Ovary (tissue), 9 donors: Measurements from ENCODE around the gene SLC9A6. TPM values are rescaled to one million over a fixed set of nuclear protein-coding genes. Genes with fewer than 3 reads are reported as not detected.

Experiments used
- DNase-seq, 5 donors: peaks; one replicate each; pipeline ENCODE4 v3.0.0-alpha.2; 2019 to 2020
- H3K27ac ChIP-seq, 2 donors: fragments of 200-600 bp; one replicate each; pipeline versions ENCODE4 v1.5.1 to v1.8.0; 2019 to 2022
- H3K27me3 ChIP-seq: fragments of 200-600 bp; one replicate; pipeline ENCODE4 v1.8.0; 2022
- H3K36me3 ChIP-seq: fragments of 200-600 bp; sonication (generic); one replicate; pipeline ENCODE4 v1.5.1; 2019
- H3K4me1 ChIP-seq: one replicate; pipeline ENCODE4 v1.8.1; 2013; ENCODE audit warnings: mild to moderate bottlenecking, moderate library complexity; ENCODE audit not compliant: insufficient read depth
- H3K4me3 ChIP-seq: fragments of 200-600 bp; sonication (generic); one replicate; pipeline ENCODE4 v1.5.1; 2017
- H3K9me3 ChIP-seq, 2 donors: fragments of 200-600 bp in 1 of 2; sonication (generic) in 1 of 2; one replicate each; pipeline versions ENCODE4 v1.5.1 to v1.8.1; 2013 to 2019; ENCODE audit warnings: mild to moderate bottlenecking in 1 of 2, moderate library complexity in 1 of 2
- EP300 ChIP-seq: sonication (generic); formaldehyde crosslinking; IDR thresholded peaks from one replicate; pipeline ENCODE4 v1.6.1; 2017; ENCODE audit warnings: antibody characterized with exemption
- POLR2A ChIP-seq: fragments of 450-650 bp; IDR thresholded peaks from one replicate; pipeline ENCODE4 v1.6.1; 2017; ENCODE audit warnings: antibody characterized with exemption, mild to moderate bottlenecking, moderate library complexity
- WGBS, 3 donors: extraction: QIAGEN DNeasy Blood & Tissue Kit in 1 of 3; methylation state at CpG; one replicate each; pipeline versions ENCODE4 v1.1.5 to v1.1.7; 2013 to 2017; 5-methylcytosine and 5-hydroxymethylcytosine counted together
- intact Hi-C, 4 donors: fragments of 100-400 bp; cut with DNase I; formaldehyde crosslinking; loops; one replicate each; pipeline versions ENCODE4 v1.11.0 to v1.15.1; 2022 to 2023
- polyA plus RNA-seq, 2 donors: library from polyadenylated mRNA; stranded (reverse); fragments of 200-250 nt in 1 of 2; fragments of 350-450 nt in 1 of 2; fragmentation: Illumina TruSeq in 1 of 2; extraction: RNeasy Lipid Tissue Mini Kit (QIAGEN cat#74804) in 1 of 2; gene quantifications; one replicate each; pipeline ENCODE4 v1.2.3, GENCODE V29; 2013 to 2014
- total RNA-seq, 7 donors: library from RNA; depleted of rRNA in 2 of 7; stranded (reverse); fragments of >200 nt in 2 of 7; fragmentation: NEBNext Ultra II Directional in 3 of 7; extraction: Animal tissue kit (Norgen Biotek cat#: 25700) in 3 of 7; gene quantifications; one replicate each; pipeline versions ENCODE4 v1.1.0 to v1.2.4, GENCODE V29; 2016 to 2023
- TF ChIP-seq, protein P1 (sequence below), 3 donors: fragments of 450-650 bp in 2 of 3; fragments of 200-600 bp in 1 of 3; IDR thresholded peaks; one replicate each; pipeline versions ENCODE4 v1.5.1 to v1.8.0; 2016 to 2022; ENCODE audit warnings: antibody characterized with exemption in 3 of 3, mild to moderate bottlenecking in 1 of 3
- donor health status: DM: no; HTN: no; CAD: no; lungs with moderate emphysema.
- donor health status: DM: no; HTN: no; CAD: no.
- donor health status: Bipolar disorder and iron deficiency.
- donor health status: DM: yes; HTN: yes; CAD: no.
- donor health status: DM: no; HTN: no; CAD: no.
- donor health status: DM: yes; HTN: yes; CAD: no.

The SLC9A6 gene
- total and polyA plus RNA-seq, 9 donors, result 9.2 to 18.6 (median 12.7) TPM

DNA sequence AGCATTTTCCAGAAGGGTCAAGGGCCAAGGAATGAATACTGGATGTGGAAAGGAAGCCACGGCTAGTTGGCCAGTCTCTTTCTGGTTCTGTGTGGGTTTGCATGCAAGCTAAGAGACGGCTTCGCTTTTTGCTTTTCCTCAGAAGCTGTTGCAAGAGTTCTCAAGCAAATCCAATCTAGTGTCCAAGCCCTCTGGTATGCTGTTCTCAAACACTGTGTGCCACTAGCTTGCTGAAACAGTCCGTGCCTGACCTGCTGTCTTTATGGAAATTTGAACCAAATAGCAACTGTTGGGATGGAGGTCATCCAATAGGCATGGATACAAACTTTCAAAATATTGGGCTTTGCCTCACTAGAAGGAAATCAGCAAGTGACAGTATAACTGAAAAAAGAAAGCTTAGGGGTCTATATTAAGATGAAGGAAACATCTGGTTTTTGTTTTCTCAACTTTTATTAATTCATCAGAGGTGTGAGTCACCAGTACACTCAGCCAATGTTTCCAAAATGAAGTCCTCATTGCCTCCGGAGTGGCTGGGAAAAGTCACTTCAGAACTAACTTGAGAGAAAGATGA is 70.5 kb downstream of the SLC9A6 start:
- intact Hi-C loops, result no loop called here

DNA sequence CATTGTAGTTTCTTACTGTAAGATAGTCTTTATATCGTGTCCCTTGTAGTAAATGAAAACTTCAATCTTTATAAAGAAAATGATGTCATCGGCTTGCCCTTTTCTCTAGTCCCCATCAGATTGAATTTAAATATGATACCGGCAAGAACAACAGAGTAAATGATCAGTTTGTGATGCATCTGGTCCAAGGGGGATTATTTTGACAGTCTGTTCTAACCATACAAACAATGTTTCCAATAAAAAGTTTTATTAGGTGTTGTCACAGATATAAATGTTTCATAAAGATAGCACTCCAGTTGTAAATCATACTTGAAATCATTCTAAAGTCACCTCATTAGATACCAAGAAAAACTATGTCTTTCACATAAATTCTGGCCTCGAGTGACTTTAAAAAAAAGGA is 72.3 kb downstream of the SLC9A6 start:
- 74 to 80% (median 76%) methylated on average over 4 of the region's 4 CpGs for WGBS, 3 donors
- TF ChIP-seq, protein P1, sequence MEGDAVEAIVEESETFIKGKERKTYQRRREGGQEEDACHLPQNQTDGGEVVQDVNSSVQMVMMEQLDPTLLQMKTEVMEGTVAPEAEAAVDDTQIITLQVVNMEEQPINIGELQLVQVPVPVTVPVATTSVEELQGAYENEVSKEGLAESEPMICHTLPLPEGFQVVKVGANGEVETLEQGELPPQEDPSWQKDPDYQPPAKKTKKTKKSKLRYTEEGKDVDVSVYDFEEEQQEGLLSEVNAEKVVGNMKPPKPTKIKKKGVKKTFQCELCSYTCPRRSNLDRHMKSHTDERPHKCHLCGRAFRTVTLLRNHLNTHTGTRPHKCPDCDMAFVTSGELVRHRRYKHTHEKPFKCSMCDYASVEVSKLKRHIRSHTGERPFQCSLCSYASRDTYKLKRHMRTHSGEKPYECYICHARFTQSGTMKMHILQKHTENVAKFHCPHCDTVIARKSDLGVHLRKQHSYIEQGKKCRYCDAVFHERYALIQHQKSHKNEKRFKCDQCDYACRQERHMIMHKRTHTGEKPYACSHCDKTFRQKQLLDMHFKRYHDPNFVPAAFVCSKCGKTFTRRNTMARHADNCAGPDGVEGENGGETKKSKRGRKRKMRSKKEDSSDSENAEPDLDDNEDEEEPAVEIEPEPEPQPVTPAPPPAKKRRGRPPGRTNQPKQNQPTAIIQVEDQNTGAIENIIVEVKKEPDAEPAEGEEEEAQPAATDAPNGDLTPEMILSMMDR (IDR thresholded peaks at IDR 0.05), result no peak
- intact Hi-C loops, result no loop called here
- no peaks in the 10 kb centered on the region for H3K9me3 ChIP-seq
- no peaks in the 10 kb centered on the region for H3K27me3 ChIP-seq
- H3K36me3 ChIP-seq, result no peaks in the 10 kb centered on the region
- no peak overlapping the region for H3K4me3 ChIP-seq
- DNase-seq, result no peak
- H3K4me1 ChIP-seq, result no peaks in the 10 kb centered on the region
- H3K27ac ChIP-seq, result no peak overlapping the region

More for the DNA sequence above, 70.5 kb downstream of the SLC9A6 start:
- DNase-seq, result peak in 3 of 5 donors; percentile 22 to 56 (median 22)
- Histone ChIP-seq H3K9me3 (no peaks in the 10 kb centered on the region), H3K27me3 (no peaks in the 10 kb centered on the region), H3K4me3 (no peak overlapping the region), H3K4me1 (no peaks in the 10 kb centered on the region), H3K36me3 (no peaks in the 10 kb centered on the region), H3K27ac (peak overlapping the region in 1 of 2 donors; percentile 41)
- TF ChIP-seq, protein P1 (IDR thresholded peaks at IDR 0.05), result no peak
- TF ChIP-seq POLR2A, result peak; percentile 38
- 33 to 38% (median 37%) methylated on average over 5 of the region's 5 CpGs for WGBS, 3 donors

DNA sequence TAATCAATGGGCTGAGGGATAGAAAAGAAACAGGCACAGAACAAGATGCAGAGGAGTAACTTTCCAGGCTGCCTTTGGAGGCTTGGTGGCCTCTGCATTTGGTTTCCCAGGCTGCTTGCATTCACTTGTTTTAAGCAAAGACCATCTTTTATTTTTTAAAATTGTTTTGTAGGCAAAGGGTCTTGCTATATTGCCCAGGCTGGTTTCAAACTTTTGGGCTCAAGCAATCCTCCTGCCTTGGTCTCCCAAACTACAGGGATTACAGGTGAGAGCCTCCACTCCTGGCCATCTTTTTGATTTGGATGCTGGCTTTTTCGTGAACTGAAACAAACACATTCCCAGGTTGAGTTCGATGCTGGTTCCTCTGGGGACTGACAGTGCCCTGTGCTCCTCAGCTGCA is 74.1 kb downstream of the SLC9A6 start:
- WGBS, 3 donors, result 77 to 91% (median 79%) methylated on average over 2 of the region's 2 CpGs
- intact Hi-C loops, result no loop called here
- H3K9me3 ChIP-seq, result no peaks in the 10 kb centered on the region
- no peaks in the 10 kb centered on the region for H3K36me3 ChIP-seq
- no peak for DNase-seq
- no peak overlapping the region for H3K27ac ChIP-seq
- no peak overlapping the region for H3K4me3 ChIP-seq
- no peaks in the 10 kb centered on the region for H3K4me1 ChIP-seq
- H3K27me3 ChIP-seq, result no peaks in the 10 kb centered on the region
- TF ChIP-seq, protein P1 (IDR thresholded peaks at IDR 0.05), result no peak
- no peak for TF ChIP-seq EP300
- TF ChIP-seq POLR2A, result no peak

DNA sequence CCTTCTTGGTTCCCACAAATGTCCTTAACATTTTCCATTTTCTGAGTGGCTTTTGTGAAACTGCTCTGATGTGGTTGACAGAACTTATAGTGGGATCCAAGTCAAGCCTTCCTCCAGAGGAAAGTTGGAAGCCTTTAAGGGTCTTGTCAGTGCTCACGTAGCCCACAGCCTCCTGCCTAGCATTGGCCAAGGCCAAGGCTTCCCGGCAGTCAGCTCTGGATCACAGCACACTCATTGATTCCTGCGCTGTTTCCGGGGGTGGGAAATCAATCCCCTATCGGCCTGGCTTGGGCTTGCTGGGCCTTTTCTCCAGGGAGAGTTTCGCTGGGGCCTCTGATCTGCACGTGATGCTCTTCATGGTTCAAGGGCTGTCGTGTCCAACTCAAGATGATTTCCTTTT is 76.1 kb downstream of the SLC9A6 start:
- H3K27ac ChIP-seq, result no peak overlapping the region
- DNase-seq, result no peak
- H3K4me3 ChIP-seq, result no peak overlapping the region
- TF ChIP-seq, protein P1 (IDR thresholded peaks at IDR 0.05), result no peak
- TF ChIP-seq EP300 (no peak), POLR2A (no peak)
- no peaks in the 10 kb centered on the region for H3K4me1 ChIP-seq
- H3K9me3 ChIP-seq, result no peaks in the 10 kb centered on the region
- H3K27me3 ChIP-seq, result no peaks in the 10 kb centered on the region
- intact Hi-C loops, result no loop called here
- 69 to 78% (median 71%) methylated on average over 7 to 8 of the region's 8 CpGs for WGBS, 3 donors
- H3K36me3 ChIP-seq, result no peaks in the 10 kb centered on the region
